ENCODE results near the gene PYURF.
"Not testable (repeated sequence)": the region's sequence is repeated elsewhere in the genome, so short reads cannot be mapped to it uniquely, and the experiment has no call there.

The PYURF gene

GRCh38 chr4:88539322-88540068 lies 15.9 kb upstream of the PYURF start:
- H3K27ac ChIP-seq; H3K4me2 ChIP-seq (ENCODE audit: low read length); H3K27me3 ChIP-seq (ENCODE audit: control insufficient read depth, insufficient read depth, low read length); H3K36me3 ChIP-seq (ENCODE audit: control insufficient read depth, insufficient read depth, low read length); H3K4me3 ChIP-seq (ENCODE audit: low read depth, low read length); H3K9ac ChIP-seq; H3K9me3 ChIP-seq (ENCODE audit: control insufficient read depth, low read length); H3K79me2 ChIP-seq; H3K4me1 ChIP-seq: not testable (repeated sequence)
- H2AFZ ChIP-seq = peak overlapping the region; percentile 70
- TF ChIP-seq, protein P1, sequence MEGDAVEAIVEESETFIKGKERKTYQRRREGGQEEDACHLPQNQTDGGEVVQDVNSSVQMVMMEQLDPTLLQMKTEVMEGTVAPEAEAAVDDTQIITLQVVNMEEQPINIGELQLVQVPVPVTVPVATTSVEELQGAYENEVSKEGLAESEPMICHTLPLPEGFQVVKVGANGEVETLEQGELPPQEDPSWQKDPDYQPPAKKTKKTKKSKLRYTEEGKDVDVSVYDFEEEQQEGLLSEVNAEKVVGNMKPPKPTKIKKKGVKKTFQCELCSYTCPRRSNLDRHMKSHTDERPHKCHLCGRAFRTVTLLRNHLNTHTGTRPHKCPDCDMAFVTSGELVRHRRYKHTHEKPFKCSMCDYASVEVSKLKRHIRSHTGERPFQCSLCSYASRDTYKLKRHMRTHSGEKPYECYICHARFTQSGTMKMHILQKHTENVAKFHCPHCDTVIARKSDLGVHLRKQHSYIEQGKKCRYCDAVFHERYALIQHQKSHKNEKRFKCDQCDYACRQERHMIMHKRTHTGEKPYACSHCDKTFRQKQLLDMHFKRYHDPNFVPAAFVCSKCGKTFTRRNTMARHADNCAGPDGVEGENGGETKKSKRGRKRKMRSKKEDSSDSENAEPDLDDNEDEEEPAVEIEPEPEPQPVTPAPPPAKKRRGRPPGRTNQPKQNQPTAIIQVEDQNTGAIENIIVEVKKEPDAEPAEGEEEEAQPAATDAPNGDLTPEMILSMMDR (IDR thresholded peaks at IDR 0.05) = peak; percentile 60

DNA sequence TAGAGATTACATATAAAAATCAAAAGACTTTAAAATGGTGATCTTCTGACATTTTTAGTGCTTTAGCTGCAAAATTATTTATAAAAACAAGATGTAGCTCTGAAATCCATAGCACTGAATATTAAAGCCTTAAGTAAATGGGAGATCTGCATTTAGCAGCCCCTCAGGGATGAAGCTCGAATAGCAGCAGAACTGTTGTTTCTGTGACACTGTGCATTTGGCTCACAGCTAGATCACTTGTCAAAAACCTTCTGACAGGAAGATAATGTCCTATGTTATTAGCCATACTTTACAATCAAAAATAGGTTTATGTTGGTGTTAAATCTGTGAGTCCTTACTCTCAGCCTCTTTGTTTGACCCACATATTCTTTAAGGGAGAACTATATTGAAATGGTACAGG lies 14.1 kb upstream of the PYURF start:
- TF ChIP-seq, protein P1 (IDR thresholded peaks at IDR 0.05) = no peak
- no peak overlapping the region for H3K9ac ChIP-seq
- no peak overlapping the region for H3K4me2 ChIP-seq (ENCODE audit: low read length)
- no peak overlapping the region for H3K27ac ChIP-seq
- no peak overlapping the region for H3K4me3 ChIP-seq (ENCODE audit: low read depth, low read length)
- H2AFZ ChIP-seq = no peak overlapping the region
- no peaks in the 10 kb centered on the region for H3K36me3 ChIP-seq (ENCODE audit: control insufficient read depth, insufficient read depth, low read length)
- no peaks in the 10 kb centered on the region for H3K4me1 ChIP-seq
- H3K27me3 ChIP-seq (ENCODE audit: control insufficient read depth, insufficient read depth, low read length) = no peaks in the 10 kb centered on the region
- H3K9me3 ChIP-seq (ENCODE audit: control insufficient read depth, low read length) = no peaks in the 10 kb centered on the region
- no peaks in the 10 kb centered on the region for H3K79me2 ChIP-seq

DNA sequence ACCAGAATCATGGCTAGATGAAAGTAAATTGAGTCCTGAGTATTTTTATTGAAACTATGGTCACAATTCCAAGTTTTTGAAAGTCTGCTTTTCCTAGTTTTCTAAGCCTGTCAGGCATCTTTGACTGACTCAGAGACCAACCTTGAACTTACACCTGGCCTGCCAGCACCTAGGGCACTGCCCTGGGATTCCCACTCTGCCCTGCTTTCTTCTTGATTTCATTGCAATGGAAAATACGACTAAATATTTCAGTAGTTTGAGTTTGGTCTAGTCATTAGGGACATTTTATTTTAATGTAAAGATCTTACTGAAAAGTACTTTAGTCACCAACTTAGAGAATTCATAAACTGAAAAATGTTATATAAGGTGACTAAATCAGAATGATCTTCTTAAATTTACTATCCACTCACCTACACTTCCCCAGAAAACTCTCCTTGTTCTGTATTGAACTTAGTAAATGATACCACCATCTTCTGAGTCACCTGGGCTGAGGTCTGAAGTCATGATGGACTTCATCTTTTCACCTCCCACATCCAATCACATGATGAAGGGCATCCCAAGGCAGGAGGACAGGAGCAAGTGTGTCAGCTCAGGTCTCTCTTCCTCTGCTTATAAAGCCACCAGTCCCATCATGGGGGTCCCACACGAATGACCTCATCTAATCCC lies 11.6 kb upstream of the PYURF start:
- H3K4me3 ChIP-seq (ENCODE audit: low read depth, low read length) = no peak overlapping the region
- TF ChIP-seq, protein P1 (IDR thresholded peaks at IDR 0.05) = no peak

DNA sequence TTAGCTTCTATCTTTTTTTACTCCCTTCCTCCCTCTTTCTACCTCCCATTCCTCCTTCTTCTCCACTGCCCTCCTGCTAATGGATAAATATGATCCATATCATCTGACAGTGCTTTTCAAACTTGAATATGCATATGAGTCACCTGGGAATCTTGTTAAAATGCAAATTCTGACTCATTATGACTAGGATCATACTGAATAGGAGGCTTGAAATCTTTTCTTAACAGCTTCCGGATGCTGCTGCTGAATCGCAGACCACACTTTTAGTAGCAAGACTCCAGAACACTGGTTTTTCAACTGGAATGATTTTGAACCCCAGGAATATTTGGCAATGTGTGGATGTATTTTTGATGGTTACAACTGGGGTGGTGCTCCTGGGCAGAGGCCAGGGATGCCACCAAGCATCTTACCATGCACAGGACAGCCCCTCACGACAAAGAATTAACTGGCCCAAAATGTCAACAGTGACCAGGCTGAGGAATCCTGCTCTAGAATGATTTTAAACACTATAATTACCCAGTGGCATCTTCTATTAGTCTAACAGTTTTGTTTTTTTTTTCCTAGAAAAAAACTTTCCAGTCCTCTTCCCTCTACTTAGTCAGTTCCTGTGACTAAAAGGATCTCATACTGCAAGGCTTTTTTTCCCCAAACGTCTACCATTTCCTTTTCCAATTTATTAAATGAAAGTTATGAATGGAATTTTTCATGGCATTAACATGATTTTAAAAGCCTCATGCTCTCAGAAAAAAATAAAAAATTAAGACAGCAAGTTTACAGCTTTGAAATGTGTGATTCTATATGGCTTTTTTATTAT lies 10.6 kb upstream of the PYURF start:
- Histone ChIP-seq H3K36me3 (ENCODE audit: control insufficient read depth, insufficient read depth, low read length) (no peaks in the 10 kb centered on the region), H3K4me3 (ENCODE audit: low read depth, low read length) (no peak overlapping the region), H3K9ac (no peak overlapping the region), H3K79me2 (no peaks in the 10 kb centered on the region), H3K9me3 (ENCODE audit: control insufficient read depth, low read length) (no peaks in the 10 kb centered on the region), H3K4me1 (no peaks in the 10 kb centered on the region), H3K27ac (no peak overlapping the region), H3K27me3 (ENCODE audit: control insufficient read depth, insufficient read depth, low read length) (no peaks in the 10 kb centered on the region), H3K4me2 (ENCODE audit: low read length) (no peak overlapping the region), H2AFZ (no peak overlapping the region)
- TF ChIP-seq, protein P1 (IDR thresholded peaks at IDR 0.05) = no peak

More for the DNA sequence above, 11.6 kb upstream of the PYURF start:
- H3K27ac ChIP-seq = no peak overlapping the region
- H3K4me1 ChIP-seq = no peaks in the 10 kb centered on the region
- H3K9ac ChIP-seq = no peak overlapping the region
- H2AFZ ChIP-seq = no peak overlapping the region
- H3K9me3 ChIP-seq (ENCODE audit: control insufficient read depth, low read length) = no peaks in the 10 kb centered on the region
- no peaks in the 10 kb centered on the region for H3K79me2 ChIP-seq
- no peaks in the 10 kb centered on the region for H3K36me3 ChIP-seq (ENCODE audit: control insufficient read depth, insufficient read depth, low read length)
- H3K4me2 ChIP-seq (ENCODE audit: low read length) = no peak overlapping the region
- no peaks in the 10 kb centered on the region for H3K27me3 ChIP-seq (ENCODE audit: control insufficient read depth, insufficient read depth, low read length)
